Mesenchymal stem cell (in vitro differentiated cells and primary cell): ENCODE data around the gene GUCA1A.
A peak's percentile ranks its signal among the peaks of the same experiment; 100 is the strongest.

Source experiments
- DNase-seq: peaks from one replicate; pipeline ENCODE4 v3.0.0-alpha.2; 2013
- H2AFZ ChIP-seq: one replicate; pipeline ENCODE4 v1.6.1; 2013; ENCODE audit warnings: low read depth, mild to moderate bottlenecking, control low read depth, inconsistent platforms, low read length, moderate library complexity
- H2AK5ac ChIP-seq: 2 replicates; pipeline ENCODE4 v1.6.1; 2013; ENCODE audit warnings: low read length, moderate library complexity, mild to moderate bottlenecking, inconsistent platforms; ENCODE audit not compliant: severe bottlenecking
- H2BK120ac ChIP-seq: one replicate; pipeline ENCODE4 v1.6.1; 2013; ENCODE audit warnings: low read depth, mild to moderate bottlenecking, inconsistent platforms, low read length, moderate library complexity
- H2BK12ac ChIP-seq, 2 experiments: one replicate each; pipeline ENCODE4 v1.6.1; 2013; ENCODE audit warnings: inconsistent platforms in 2 of 2, low read length in 2 of 2, mild to moderate bottlenecking in 2 of 2, moderate library complexity in 2 of 2, control low read depth in 1 of 2
- H2BK15ac ChIP-seq: one replicate; pipeline ENCODE4 v1.6.1; 2013; ENCODE audit warnings: mild to moderate bottlenecking, low read depth, inconsistent platforms; ENCODE audit not compliant: poor library complexity, severe bottlenecking
- H2BK5ac ChIP-seq: 2 replicates; pipeline ENCODE4 v1.6.1; 2013; ENCODE audit warnings: low read depth, mild to moderate bottlenecking, low read length, control low read depth, inconsistent platforms; ENCODE audit not compliant: poor library complexity, severe bottlenecking
- H3K14ac ChIP-seq, 2 experiments: one replicate each; pipeline ENCODE4 v1.6.1; 2013; ENCODE audit warnings: inconsistent platforms in 2 of 2, low read length in 2 of 2, control low read depth in 1 of 2, mild to moderate bottlenecking in 1 of 2, moderate library complexity in 1 of 2
- H3K18ac ChIP-seq, 2 experiments: one replicate each; pipeline ENCODE4 v1.6.1; 2013; ENCODE audit warnings: inconsistent platforms in 2 of 2, low read length in 2 of 2, control low read depth in 1 of 2, low read depth in 1 of 2, mild to moderate bottlenecking in 1 of 2
- H3K23ac ChIP-seq, 2 experiments: one replicate each; pipeline ENCODE4 v1.6.1; 2013; ENCODE audit warnings: inconsistent platforms in 2 of 2, low read length in 2 of 2, mild to moderate bottlenecking in 2 of 2, moderate library complexity in 2 of 2, control low read depth in 1 of 2
- H3K27ac ChIP-seq: 2 replicates; pipeline ENCODE4 v1.5.1; 2013; ENCODE audit warnings: mild to moderate bottlenecking, moderate library complexity, low read length, control low read depth, inconsistent platforms; ENCODE audit not compliant: poor library complexity, severe bottlenecking
- H3K27me3 ChIP-seq, 2 experiments: 2 replicates each; pipeline versions ENCODE4 v1.6.1 to v1.7.0; 2013; ENCODE audit warnings: low read length in 2 of 2, mild to moderate bottlenecking in 2 of 2, moderate library complexity in 2 of 2, control low read depth in 1 of 2, inconsistent platforms in 1 of 2; ENCODE audit not compliant: control insufficient read depth in 1 of 2, insufficient read depth in 1 of 2
- H3K36me3 ChIP-seq, 2 experiments: 2 replicates each; pipeline versions ENCODE4 v1.6.1 to v1.7.0; 2013; ENCODE audit warnings: low read length in 2 of 2, control low read depth in 1 of 2, inconsistent platforms in 1 of 2, low read depth in 1 of 2, mild to moderate bottlenecking in 1 of 2; ENCODE audit not compliant: insufficient read depth in 2 of 2, control insufficient read depth in 1 of 2
- H3K4ac ChIP-seq, 2 experiments: one replicate each; pipeline ENCODE4 v1.6.1; 2013; ENCODE audit warnings: inconsistent platforms in 2 of 2, low read length in 2 of 2, mild to moderate bottlenecking in 2 of 2, moderate library complexity in 2 of 2, control low read depth in 1 of 2, low read depth in 1 of 2
- H3K4me1 ChIP-seq: 2 replicates; pipeline ENCODE4 v1.6.1; 2013; ENCODE audit warnings: low read depth, low read length, control low read depth; ENCODE audit not compliant: control insufficient read depth, insufficient read depth
- H3K4me2 ChIP-seq: 2 replicates; pipeline ENCODE4 v1.6.1; 2013; ENCODE audit warnings: low read length, mild to moderate bottlenecking, inconsistent platforms; ENCODE audit not compliant: poor library complexity, severe bottlenecking
- H3K4me3 ChIP-seq, 2 experiments: 2 replicates each; pipeline versions ENCODE4 v1.5.1 to v1.7.0; 2013; ENCODE audit warnings: low read length in 2 of 2, mild to moderate bottlenecking in 2 of 2, control low read depth in 1 of 2, low read depth in 1 of 2; ENCODE audit not compliant: insufficient read depth in 1 of 2
- H3K79me1 ChIP-seq: replicated peaks from 2 replicates; pipeline ENCODE4 v1.6.1; 2013; ENCODE audit warnings: mild to moderate bottlenecking, control low read depth, low read length, inconsistent platforms; ENCODE audit not compliant: poor library complexity, severe bottlenecking
- H3K9ac ChIP-seq: 2 replicates; pipeline ENCODE4 v1.7.0; 2013; ENCODE audit warnings: mild to moderate bottlenecking, low read length, moderate library complexity
- H3K9me3 ChIP-seq: 2 replicates; pipeline ENCODE4 v1.7.0; 2013; ENCODE audit warnings: mild to moderate bottlenecking, low read length; ENCODE audit not compliant: control insufficient read depth
- H4K8ac ChIP-seq: one replicate; pipeline ENCODE4 v1.6.1; 2013; ENCODE audit warnings: inconsistent platforms, mild to moderate bottlenecking, low read length, moderate library complexity
- H4K91ac ChIP-seq: one replicate; pipeline ENCODE4 v1.6.1; 2013; ENCODE audit warnings: mild to moderate bottlenecking, low read length, inconsistent platforms
- WGBS: methylation state at CpG from one replicate; pipeline ENCODE4 v1.1.7; 2013; ENCODE audit warnings: mixed read lengths; 5-methylcytosine and 5-hydroxymethylcytosine counted together

Gene GUCA1A

DNA sequence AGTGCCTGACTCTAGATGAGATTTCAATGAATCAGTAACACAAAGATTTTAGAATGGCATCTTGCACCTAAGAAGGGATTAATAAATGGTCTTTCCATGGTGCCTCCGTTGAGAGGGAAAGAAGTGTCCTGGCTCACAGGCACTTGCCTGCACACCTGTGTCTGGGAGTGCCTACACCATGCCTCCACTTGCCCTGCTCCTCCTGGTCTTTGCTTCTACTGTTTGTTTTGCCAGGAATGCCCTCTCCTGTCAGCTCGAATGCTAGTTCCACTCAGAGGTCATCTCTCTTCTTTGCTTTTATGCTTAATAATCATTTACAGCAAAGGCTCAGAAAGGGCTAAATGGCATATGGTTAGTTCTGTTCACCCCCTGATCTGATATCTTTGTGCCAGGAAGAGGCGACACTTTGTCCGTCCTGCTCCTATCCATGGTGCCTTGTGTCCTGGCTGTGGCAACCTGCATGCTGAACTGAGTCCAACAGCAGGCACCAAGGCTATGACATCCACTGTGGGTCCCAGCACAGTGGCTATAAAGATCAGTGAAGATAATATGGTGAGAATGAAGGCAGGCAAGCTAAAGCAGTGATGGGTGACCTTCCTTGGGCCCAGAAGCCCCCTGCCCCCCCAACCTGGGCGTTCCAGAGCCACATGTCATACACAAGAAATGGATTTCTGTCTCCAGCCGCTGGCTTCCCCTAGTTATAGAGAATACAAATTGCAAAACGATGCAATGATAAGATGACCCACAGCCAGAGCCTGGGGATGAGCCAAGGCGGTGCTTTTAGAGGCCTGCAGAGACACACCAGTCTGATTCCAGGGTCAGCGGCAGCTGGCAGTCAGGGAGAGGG is 32.2 kb upstream of the GUCA1A start:
- peaks cover 9% of the 10 kb centered on the region for H3K79me1 ChIP-seq
- no peak overlapping the region for H2AFZ ChIP-seq
- no peaks in the 10 kb centered on the region for H3K9me3 ChIP-seq
- peak overlapping the region; percentile 95 for H3K4me2 ChIP-seq
- peak; percentile 27 for DNase-seq
- H3K18ac ChIP-seq = peak overlapping the region in 1 of 2 experiments; percentile 8
- H4K8ac ChIP-seq = peak overlapping the region; percentile 27
- peak overlapping the region in 1 of 2 experiments; percentile 47 for H3K4ac ChIP-seq
- peaks cover 43% of the 10 kb centered on the region for H3K4me1 ChIP-seq
- H2BK120ac ChIP-seq = no peak overlapping the region
- H4K91ac ChIP-seq = no peak overlapping the region
- H3K9ac ChIP-seq = peak overlapping the region; percentile 87
- 69% methylated on average over 8 of the region's 9 CpGs for WGBS
- H3K27ac ChIP-seq = peak overlapping the region; percentile 13
- H3K4me3 ChIP-seq = peak overlapping the region; percentile 75 to 84
- H2BK12ac ChIP-seq = peak overlapping the region in 1 of 2 experiments; percentile 68
- H2BK15ac ChIP-seq = peak overlapping the region; percentile 52
- peak overlapping the region; percentile 69 for H2AK5ac ChIP-seq
- H3K14ac ChIP-seq = no peak overlapping the region
- no peaks in the 10 kb centered on the region for H3K36me3 ChIP-seq
- H2BK5ac ChIP-seq = no peak overlapping the region
- H3K23ac ChIP-seq = no peak overlapping the region
- no peaks in the 10 kb centered on the region for H3K27me3 ChIP-seq

DNA sequence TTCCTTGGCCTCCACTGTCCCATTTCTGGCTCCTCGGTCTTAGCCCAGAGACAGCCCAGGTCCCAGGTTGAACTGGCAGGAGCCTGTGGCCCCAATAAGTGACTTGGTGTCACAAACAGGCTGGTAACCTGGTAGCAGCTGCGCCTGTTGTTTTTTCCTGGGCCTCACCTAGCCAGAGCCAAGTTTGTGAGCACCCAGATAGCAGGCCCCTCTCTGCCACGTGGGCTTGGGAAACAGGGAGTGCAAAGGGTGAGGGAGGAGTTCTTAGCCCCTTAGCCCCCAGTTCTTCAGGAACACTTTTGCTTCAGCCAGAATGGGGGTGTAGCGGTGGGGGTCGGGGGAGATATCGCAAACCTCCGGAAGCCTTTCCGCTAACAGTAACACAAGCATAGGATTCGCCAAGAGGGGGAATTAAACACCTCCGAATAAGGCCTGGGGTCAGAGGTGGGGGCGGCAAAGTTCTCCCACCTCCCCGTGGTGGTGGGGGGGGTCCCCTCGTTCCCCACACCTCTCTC is 31.5 kb upstream of the GUCA1A start:
- Histone ChIP-seq H3K4me2 (peak overlapping the region; percentile 95), H3K4me3 (peak overlapping the region; percentile 75 to 84), H4K91ac (peak overlapping the region; percentile 54), H2BK12ac (peak overlapping the region in 1 of 2 experiments; percentile 68), H3K27ac (peak overlapping the region; percentile 13), H3K4ac (peak overlapping the region in 1 of 2 experiments; percentile 40), H3K36me3 (no peaks in the 10 kb centered on the region), H3K18ac (peak overlapping the region; percentile 57 to 86), H3K9me3 (no peaks in the 10 kb centered on the region), H3K9ac (peak overlapping the region; percentile 87), H3K27me3 (no peaks in the 10 kb centered on the region), H2BK15ac (peak overlapping the region; percentile 82), H3K79me1 (peaks cover 8% of the 10 kb centered on the region), H2AK5ac (peak overlapping the region; percentile 69), H4K8ac (peak overlapping the region; percentile 53), H2BK5ac (no peak overlapping the region), H3K4me1 (peaks cover 38% of the 10 kb centered on the region), H3K14ac (no peak overlapping the region), H2AFZ (no peak overlapping the region), H2BK120ac (no peak overlapping the region), H3K23ac (no peak overlapping the region)
- 31% methylated on average over 11 of the region's 13 CpGs for WGBS
- no peak for DNase-seq

DNA sequence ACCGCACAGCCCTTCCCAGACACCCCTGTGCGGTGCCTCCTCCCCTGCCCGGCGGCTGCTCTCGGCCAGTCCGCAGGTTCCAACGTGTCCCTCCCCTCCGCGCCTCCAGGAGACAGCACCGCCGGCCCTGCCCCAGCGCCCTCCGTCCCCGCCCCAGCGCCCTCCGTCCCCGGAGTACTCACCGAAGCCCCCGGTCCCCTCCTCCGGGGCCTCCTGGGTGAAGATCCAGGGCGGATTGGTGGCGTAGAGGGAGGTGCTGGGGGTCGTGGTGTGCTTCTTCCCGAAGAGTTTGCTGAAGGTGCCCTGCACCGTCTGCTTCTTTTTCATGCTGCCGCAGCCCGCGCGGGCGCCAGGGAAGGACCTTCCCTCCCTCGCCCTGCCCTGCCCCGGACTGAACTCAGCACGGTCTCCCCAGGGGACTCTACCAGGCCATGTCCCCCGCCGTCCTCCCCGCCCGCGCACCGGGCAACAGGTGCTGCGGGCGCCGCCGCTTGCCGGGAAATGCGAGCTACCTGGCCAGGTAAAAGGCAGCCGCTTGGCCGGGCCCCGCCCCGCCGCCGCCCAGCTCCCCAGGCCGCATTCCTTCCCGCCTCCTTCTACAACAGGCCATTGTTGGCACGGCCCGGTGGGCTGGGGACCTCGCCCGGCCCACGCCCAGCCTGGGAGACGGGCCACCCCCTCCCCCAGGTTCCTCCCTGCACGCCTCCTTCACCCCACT is 30.9 kb upstream of the GUCA1A start, which contains the start of gene C6orf132:
C6orf132 (minus strand) TSS at position 503 of the 718 bp plus-strand sequence; CDS start at position 327, 176 bp downstream.
- Histone ChIP-seq H4K91ac (peak within 1 kb of the TSS; percentile 54), H3K9me3 (no peaks in the 10 kb centered on the region), H2BK12ac (peak within 1 kb of the TSS in 1 of 2 experiments; percentile 75), H3K4me2 (peak within 1 kb of the TSS; percentile 95), H3K14ac (no peak within 1 kb of the TSS), H3K4me3 (peak within 1 kb of the TSS; percentile 75 to 84), H3K9ac (peak within 1 kb of the TSS; percentile 87), H2AK5ac (peak within 1 kb of the TSS; percentile 79), H3K27ac (peak within 1 kb of the TSS; percentile 70), H2AFZ (no peak within 1 kb of the TSS), H3K4ac (peak within 1 kb of the TSS in 1 of 2 experiments; percentile 47), H2BK15ac (peak within 1 kb of the TSS; percentile 82), H2BK120ac (peak within 1 kb of the TSS; percentile 76), H3K4me1 (peaks cover 34% of the 10 kb centered on the region), H3K23ac (no peak within 1 kb of the TSS), H3K79me1 (peaks cover 8% of the 10 kb centered on the region), H4K8ac (peak within 1 kb of the TSS; percentile 53), H3K27me3 (no peaks in the 10 kb centered on the region), H3K36me3 (no peaks in the 10 kb centered on the region), H3K18ac (peak within 1 kb of the TSS; percentile 57 to 86), H2BK5ac (peak within 1 kb of the TSS; percentile 94)
- WGBS = 4% methylated on average over 37 of the region's 60 CpGs
- peak; percentile 51 for DNase-seq
